ENCODE data around the gene ZNF142.

- TF ChIP-seq CTCF (conservative IDR thresholded peaks at IDR 0.05; ENCODE audit: low read depth, low read length) (no peak), EZH2phosphoT487 (IDR thresholded peaks at IDR 0.05; ENCODE audit: borderline replicate concordance, low read length) (no peak), EZH2 (IDR thresholded peaks at IDR 0.05; ENCODE audit: low read length, unreplicated experiment) (no peak)
These were observed 42.4 kb upstream of the ZNF142 start for GRCh38 chr2:218701806-218702205.
